ENCODE results near the gene TOX2. TPM values are rescaled to one million over a fixed set of nuclear protein-coding genes. Genes with fewer than 3 reads are reported as not detected.

Gene TOX2
- total and polyA plus RNA-seq, 2 of the 8 experiments (the other 6 are each of a cell fraction or from before 2014, with no cell fraction given): 1.8 to 3.4 TPM

DNA sequence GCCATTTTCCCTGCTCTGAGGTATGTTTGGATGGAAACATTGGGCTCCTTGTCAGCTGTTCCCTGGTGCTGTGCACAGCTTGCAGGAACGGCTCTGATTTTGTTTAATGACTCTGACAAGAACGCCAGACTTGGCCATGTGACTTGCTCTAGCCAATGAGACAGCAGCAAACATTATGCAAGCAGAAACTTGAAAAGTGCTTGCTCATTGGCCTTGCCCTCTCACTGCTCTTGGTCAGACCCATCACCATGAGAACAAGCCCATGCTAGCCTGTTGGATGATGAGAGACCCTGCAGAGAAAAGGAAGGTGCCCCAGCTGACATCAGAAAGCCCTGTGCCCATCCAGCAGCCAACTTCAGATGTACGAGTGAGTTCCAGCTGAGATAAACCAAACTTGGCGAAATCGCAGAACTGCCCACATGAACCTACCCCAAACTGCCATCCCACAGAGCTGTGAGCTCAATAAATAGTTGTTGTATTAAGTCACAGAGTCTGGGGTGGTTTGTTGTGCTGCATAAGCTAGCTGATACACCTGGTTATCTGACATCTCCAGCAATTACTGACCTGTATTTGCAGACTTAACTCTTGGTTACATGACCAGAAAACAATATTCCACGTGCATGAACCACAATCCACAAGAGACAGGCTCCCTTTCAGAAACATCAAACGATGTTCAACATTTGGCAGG, 175.5 kb downstream of the TOX2 start:
- Histone ChIP-seq H3K9ac (replicated peaks in 1 of 4; ENCODE audit: extremely low read depth in 1 of 4, low read depth in 3 of 4, low read length in 3 of 4) (no peak overlapping the region), H2AFZ (ENCODE audit: low read length) (peak overlapping the region; percentile 96), H3K23ac (ENCODE audit: insufficient read length) (no peak overlapping the region), H4K5ac (ENCODE audit: insufficient read length, low read depth, low read length) (no peak overlapping the region), H3K27ac (ENCODE audit: low read depth, low read length) (no peak overlapping the region), H3K56ac (replicated peaks; ENCODE audit: insufficient read length, low read depth, low read length) (no peak overlapping the region), H3K9me3 (ENCODE audit: insufficient read depth in 2 of 2, low read depth in 1 of 2, low read length in 1 of 2) (no peaks in the 10 kb centered on the region), H3K4me1 (replicated peaks in 1 of 4; ENCODE audit: control insufficient read depth in 3 of 4, insufficient read depth in 4 of 4, low read length in 3 of 4) (no peaks in the 10 kb centered on the region), H3K79me1 (ENCODE audit: low read depth, low read length) (no peaks in the 10 kb centered on the region; the same call in 1 of the 2 replicates), H3K79me2 (ENCODE audit: control insufficient read depth in 1 of 2, insufficient read depth in 2 of 2, low read length in 2 of 2) (no peaks in the 10 kb centered on the region), H2AK5ac (ENCODE audit: low read depth, low read length) (no peak overlapping the region), H2BK15ac (ENCODE audit: low read length) (no peak overlapping the region), H3K36me3 (ENCODE audit: control insufficient read depth in 2 of 4, insufficient read depth in 4 of 4, low read length in 3 of 4) (no peaks in the 10 kb centered on the region), H3K14ac (ENCODE audit: insufficient read length) (no peak overlapping the region), H4K20me1 (replicated peaks in 1 of 2; ENCODE audit: control insufficient read depth in 1 of 2, insufficient read depth in 2 of 2, low read length in 2 of 2) (no peaks in the 10 kb centered on the region), H3K4me2 (ENCODE audit: insufficient read depth in 1 of 2, low read depth in 2 of 2, low read length in 2 of 2) (no peak overlapping the region), H3K4me3 (ENCODE audit: extremely low read depth in 1 of 4, insufficient read depth in 2 of 4, low read depth in 3 of 4, low read length in 4 of 4) (no peak overlapping the region), H2BK120ac (replicated peaks; ENCODE audit: low read depth, low read length) (no peak overlapping the region), H3K4ac (replicated peaks; ENCODE audit: insufficient read length, low read depth, low read length) (no peak overlapping the region), H3K23me2 (ENCODE audit: low read depth, low read length) (no peaks in the 10 kb centered on the region), H3K27me3 (replicated peaks in 1 of 4; ENCODE audit: control insufficient read depth in 3 of 4, extremely low read depth in 1 of 4, insufficient read depth in 3 of 4, low read length in 3 of 4) (no peaks in the 10 kb centered on the region), H2BK12ac (ENCODE audit: low read depth, low read length) (no peak overlapping the region), H3K18ac (ENCODE audit: extremely low read depth, low read length) (peak overlapping the region; percentile 14; the same call in 1 of the 2 replicates), H2BK20ac (ENCODE audit: low read length) (no peak overlapping the region), H2BK5ac (ENCODE audit: low read depth, low read length) (no peak overlapping the region), H4K8ac (ENCODE audit: extremely low read depth, insufficient read depth, low read length) (no peak overlapping the region), H4K91ac (replicated peaks; ENCODE audit: insufficient read length, low read length) (no peak overlapping the region)
- WGBS, 2 experiments (ENCODE audit: extremely low coverage in 1 of 2, insufficient coverage in 1 of 2, insufficient read length in 1 of 2, insufficient replicate concordance in 2 of 2, low coverage in 1 of 2, low lambda C conversion rate in 2 of 2, missing lambda C conversion rate in 1 of 2): 88% methylated on average over 7 of the region's 7 CpGs; no CpG with 5 or more reads in 1 of the 2 experiments
- TF ChIP-seq KDM1A (IDR thresholded peaks at IDR 0.05; ENCODE audit: borderline replicate concordance, low read length): no peak
- TF ChIP-seq SP1 (IDR thresholded peaks at IDR 0.05; ENCODE audit: low read depth, low read length): 0 out of 2 replicates have a peak, but pooled peaks have one; percentile 34
- TF ChIP-seq USF2 (IDR thresholded peaks at IDR 0.05; ENCODE audit: low read length): peak; percentile 67; the same call in 1 of the 2 replicates
- POLR2A ChIA-PET (ENCODE audit: partially characterized antibody): no interaction called here
- FAIRE-seq (no peak), DNase-seq (ENCODE audit: low read depth in 1 of 2, low spot score in 2 of 2) (no peak)
- CTCF ChIA-PET (ENCODE audit: partially characterized antibody): interaction anchor here (0.7 to 1.9 kb wide), 6 partner anchors 9 to 294 kb away, joined by 3 to 5 read pairs (median 4); no protein-coding TSS in a partner anchor

Data from H1 (cell line).